ENCODE data around the gene HTR3B.
"Not testable (repeated sequence)": the region's sequence is repeated elsewhere in the genome, so short reads cannot be mapped to it uniquely, and the experiment has no call there.

The HTR3B gene, protein sequence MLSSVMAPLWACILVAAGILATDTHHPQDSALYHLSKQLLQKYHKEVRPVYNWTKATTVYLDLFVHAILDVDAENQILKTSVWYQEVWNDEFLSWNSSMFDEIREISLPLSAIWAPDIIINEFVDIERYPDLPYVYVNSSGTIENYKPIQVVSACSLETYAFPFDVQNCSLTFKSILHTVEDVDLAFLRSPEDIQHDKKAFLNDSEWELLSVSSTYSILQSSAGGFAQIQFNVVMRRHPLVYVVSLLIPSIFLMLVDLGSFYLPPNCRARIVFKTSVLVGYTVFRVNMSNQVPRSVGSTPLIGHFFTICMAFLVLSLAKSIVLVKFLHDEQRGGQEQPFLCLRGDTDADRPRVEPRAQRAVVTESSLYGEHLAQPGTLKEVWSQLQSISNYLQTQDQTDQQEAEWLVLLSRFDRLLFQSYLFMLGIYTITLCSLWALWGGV

DNA sequence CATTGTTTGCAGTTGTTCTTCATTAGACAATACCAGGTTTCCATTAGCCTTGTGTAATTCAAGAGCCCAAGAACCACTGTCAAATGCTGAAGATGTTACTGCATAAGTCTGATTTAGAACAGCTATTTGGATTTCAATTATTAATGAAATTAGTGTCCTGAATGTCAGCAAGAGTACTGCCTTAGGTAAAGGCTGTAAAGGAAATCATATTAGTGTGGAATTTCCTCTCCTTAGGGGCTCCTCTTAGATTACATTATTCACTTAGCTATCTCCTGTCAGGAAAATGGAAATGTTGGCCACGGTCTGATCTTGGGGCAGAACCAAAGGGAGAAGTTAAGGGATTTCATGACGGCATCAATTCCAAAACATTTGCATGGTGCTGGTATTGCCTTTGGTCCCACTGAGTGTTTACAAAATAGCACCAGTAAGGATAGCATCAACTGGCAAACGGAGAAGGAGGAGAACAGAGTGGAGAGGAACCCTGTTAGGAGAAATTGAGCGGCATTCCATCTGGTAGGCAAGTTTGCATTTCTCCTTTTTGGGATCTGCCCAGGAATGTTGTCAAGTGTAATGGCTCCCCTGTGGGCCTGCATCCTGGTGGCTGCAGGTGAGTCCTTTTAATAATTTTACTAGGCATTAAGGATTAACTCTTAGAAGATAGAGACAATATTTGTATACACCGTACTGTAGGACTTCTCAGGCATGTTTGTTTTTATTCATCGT lies at the start of gene HTR3B:
TSS of gene HTR3B (plus strand) at position 418 of the 723 bp plus-strand sequence. CDS start at position 556, 138 bp downstream.
- DNase-seq (ENCODE audit: low read depth in 2 of 2), result no peak

- DNase-seq (ENCODE audit: low read depth in 2 of 2), result no peak
Observed at GRCh38 chr11:113855803-113856202, 48.8 kb upstream of the HTR3B start.

DNA sequence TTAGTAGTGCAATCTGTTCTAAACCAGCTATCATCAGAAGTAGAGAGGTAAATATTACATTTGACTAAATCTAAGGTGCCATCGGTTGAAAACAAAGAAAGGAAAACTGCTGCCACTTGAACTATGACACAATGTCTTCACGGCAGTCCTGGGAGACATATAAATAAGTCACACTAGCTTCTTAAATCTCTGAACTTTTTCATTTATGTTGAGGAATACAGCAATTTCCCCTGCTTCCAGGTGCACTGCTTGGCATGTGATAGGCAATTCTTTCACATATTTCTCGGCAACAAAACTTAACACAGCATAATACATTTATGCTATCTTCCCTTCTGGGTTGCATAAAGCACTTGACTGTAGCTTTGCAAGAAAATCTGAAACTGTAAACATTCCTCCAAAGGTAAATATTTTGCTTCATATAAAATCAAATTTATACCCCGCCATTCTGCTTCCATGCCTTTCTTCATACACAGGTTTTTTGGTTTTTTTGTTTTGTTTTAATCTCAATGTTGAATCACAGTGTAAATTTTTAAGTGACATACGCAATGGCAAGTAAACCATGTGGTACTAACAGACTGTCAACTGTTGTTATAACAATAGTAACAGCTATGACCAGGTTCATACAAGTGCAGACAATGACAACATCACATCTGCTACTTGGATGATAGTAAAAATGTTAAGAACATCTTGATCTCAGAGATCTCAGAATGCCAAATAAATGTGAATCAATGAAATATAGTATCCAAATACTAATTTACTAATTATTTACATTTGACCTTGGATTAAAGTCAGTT lies 47.4 kb upstream of the HTR3B start:
- DNase-seq (ENCODE audit: low read depth in 2 of 2), result no peak

- DNase-seq (ENCODE audit: low read depth in 2 of 2), result no peak
Observed at GRCh38 chr11:113859665-113860064, 44.9 kb upstream of the HTR3B start.

GRCh38 chr11:113862435-113862834 lies 42.2 kb upstream of the HTR3B start:
- no peak for DNase-seq (ENCODE audit: low read depth in 2 of 2)

- no peak for DNase-seq (ENCODE audit: low read depth in 2 of 2)
Observed at GRCh38 chr11:113864410-113864809, 40.2 kb upstream of the HTR3B start.

- no peak for DNase-seq (ENCODE audit: low read depth in 2 of 2)
Observed at GRCh38 chr11:113865873-113866272, 38.7 kb upstream of the HTR3B start.

DNA sequence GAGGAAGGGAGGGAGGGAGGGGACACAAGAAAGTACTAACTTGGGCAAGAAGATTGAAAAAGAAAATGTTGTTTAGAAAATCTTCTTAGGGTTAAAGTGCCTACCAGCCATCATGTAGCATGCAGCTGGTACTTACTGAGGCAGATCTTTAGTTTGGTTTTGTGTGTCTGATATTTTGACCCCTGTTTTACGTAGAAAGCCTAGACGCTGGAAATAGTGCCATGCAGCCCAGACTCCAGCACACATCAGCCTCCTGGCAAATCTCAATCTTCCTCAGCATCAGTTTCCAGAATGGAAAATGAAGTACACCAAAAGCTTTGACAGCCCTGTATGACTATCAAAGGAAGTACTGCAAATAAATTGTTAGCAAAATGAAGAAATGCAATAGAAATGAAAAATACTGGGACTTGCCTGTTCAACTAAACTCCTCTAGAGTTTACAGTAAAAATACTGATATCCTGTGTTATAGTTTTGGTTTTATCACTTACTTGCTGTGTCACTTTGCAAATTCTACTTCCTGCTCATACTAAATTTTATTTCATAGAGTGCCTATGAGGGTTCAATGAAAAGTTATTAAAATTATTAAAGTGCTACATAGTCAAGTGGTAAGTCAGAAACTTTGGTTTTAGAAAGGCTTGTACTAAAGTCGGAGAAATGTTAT lies 36.6 kb upstream of the HTR3B start:
- DNase-seq (ENCODE audit: low read depth in 2 of 2), result no peak

DNA sequence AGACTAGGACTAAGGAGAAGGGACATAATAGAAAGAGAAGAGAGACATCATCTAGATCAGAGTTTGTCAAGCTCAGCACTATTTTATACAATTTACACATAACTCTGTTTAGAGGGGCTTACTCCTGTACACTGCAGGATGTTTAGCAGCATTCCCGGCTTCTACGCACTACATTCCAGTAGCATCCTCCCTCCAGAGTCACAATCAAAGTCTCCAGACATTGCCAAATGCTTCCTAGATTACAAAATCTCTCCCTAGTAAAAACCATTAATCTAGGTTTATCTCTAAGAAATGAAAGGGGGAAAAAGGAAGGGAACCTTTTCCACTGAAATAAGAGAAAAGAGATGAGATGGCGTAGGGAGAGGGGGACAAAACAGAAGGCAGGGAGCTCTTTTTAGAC lies 33.3 kb upstream of the HTR3B start:
- no peak for DNase-seq (ENCODE audit: low read depth in 2 of 2)

GRCh38 chr11:113873236-113873626 lies 31.4 kb upstream of the HTR3B start:
- DNase-seq (ENCODE audit: low read depth in 2 of 2), result no peak

- no peak for DNase-seq (ENCODE audit: low read depth in 2 of 2)
Observed at GRCh38 chr11:113874096-113874495, 30.5 kb upstream of the HTR3B start.

DNA sequence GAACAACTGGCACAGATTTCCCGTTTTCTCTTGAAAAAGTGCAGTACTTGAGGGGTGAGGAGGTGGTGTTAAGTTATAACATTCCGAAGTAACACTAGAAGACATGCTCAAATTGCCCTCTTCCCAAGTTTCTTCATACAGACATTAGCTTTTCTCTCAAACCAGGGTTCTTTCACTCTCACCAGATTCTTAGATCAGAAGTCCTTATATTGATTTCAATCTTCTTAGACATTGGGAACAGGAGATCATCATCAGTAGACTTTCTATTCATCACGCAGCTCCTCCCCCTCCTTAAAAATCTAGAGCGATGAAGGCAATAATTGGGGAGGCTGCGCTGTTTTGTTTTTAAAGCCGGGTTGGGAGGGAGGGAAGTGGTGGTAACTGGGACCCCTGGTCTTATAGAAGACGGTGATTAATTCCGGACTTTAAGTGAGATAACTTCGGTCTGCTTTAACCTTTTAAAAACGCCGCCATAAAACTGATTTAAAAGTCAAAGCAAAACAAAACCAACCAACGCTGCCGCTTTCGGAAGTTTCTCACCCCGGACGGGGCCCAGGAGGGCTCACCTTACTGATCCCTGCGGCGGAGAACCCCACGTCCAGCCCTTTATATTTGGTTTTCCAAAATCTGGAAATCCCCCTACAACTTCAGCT lies 29.9 kb upstream of the HTR3B start:
- DNase-seq (ENCODE audit: low read depth in 2 of 2), result no peak

DNA sequence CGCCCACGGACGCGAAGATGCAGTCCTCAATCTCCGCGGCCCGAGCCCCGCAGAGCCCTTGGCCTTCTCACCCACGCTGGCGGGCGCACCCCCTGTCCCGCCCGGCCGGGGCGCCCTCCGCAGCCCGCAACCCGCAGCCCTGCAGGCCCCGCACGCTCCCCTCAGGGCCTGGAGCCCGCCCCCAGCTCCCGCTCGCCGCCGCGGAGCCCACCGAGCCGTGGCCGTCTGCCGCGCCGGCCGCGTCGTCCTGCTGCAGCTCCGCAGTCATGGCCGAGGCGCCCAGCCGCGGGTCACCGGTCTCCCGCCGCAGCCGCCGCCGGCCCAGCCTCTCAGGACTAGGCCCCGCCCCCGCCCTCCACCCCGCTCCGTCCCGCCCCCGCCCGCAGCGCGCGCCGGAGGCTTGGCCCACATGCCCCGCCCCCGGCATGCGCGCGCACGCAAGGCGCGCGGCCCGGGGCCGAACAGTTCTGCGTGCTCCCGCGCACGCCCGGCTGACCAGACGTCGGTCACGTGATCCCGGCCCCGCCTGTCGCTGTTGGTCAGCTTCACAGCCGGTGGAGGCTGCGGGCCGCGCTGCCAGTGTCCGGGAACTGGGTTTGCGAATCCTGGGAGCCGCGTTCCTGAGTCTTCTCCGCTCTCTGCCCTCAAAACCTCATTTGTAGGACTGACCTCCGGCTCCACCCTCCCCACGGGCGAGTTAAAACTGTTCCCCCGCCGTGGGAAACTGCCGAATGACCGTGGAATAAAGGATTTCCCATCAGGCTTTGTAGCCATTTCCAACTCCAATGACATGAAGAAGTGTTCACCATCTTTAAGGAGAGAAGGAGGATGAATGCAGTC lies 29.1 kb upstream of the HTR3B start, which contains the start of gene USP28:
TSS of gene USP28 (minus strand) at position 339 of the 840 bp plus-strand sequence. CDS start at position 268, 71 bp downstream.
- DNase-seq (ENCODE audit: low read depth in 2 of 2), result peak; percentile 58 to 64

GRCh38 chr11:113876074-113876797 lies 28.4 kb upstream of the HTR3B start:
- no peak for DNase-seq (ENCODE audit: low read depth in 2 of 2)

GRCh38 chr11:113876798-113877669 lies 27.6 kb upstream of the HTR3B start:
- no peak for DNase-seq (ENCODE audit: low read depth in 2 of 2)

GRCh38 chr11:113877670-113878055 lies 26.9 kb upstream of the HTR3B start:
- DNase-seq (ENCODE audit: low read depth in 2 of 2), result no peak

DNA sequence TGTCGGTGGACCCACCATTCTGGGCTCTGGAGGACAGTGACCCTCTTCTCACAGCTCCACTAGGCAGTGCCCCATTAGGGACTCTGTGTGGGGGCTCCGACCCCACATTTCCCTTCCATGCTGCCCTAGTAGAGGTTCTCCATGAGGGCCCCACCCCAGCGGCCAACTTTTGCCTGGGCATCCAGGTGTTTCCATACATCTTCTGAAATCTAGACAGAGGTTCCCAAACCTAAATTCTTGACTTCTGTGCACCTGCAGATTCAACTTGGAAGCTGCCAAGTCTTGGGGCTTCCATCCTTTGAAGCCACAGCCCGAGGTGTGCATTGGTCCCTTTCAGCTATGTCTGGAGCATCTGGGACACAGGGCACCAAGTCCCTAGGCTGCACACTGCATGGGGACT lies 25.1 kb upstream of the HTR3B start:
- not testable (repeated sequence) for DNase-seq (ENCODE audit: low read depth in 2 of 2)

- no peak for DNase-seq (ENCODE audit: low read depth in 2 of 2)
Observed at GRCh38 chr11:113880971-113881370, 23.6 kb upstream of the HTR3B start.
